HG03135 (cell line): Measurements from ENCODE around the gene PLAC9.

Experiments
- ATAC-seq: cut with Tn5 transposase; IDR thresholded peaks from one replicate; pipeline ENCODE4 v1.9.1; 2021; ENCODE audit warnings: mild to moderate bottlenecking, moderate library complexity; ENCODE audit not compliant: unreplicated experiment

PLAC9 gene

DNA sequence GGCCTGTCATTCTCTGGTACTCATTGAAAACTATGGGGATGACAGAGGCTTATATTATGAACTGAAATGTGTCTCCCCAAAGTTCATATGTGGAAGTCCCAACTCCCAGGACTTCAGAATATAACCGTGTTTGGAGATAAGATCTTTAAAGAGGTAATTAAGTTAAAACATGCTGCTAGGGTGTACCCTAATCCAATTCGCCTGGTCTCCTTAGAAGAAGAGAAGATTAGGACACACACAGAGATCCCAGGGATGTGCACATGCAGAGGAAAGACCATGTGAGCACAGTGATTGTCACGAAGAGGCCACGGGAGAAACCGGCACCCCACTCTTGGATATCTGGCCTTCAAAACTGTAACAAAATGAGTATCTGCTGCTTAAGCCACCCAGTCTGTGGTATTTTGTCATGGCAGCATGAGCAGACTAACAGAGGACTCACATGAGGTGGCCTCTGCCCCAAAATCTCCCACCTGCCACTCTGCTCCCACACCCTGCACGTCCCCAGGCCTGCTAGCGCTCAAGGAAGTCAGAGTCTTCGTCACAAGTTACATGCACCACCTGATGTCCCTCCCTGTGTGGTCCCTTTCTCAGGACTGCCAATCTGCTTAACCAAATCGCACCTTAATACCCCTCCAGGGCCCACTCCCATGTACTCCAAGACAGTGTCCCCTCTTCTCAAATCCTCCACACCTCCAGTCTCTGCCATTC is 26.8 kb downstream of the PLAC9 start:
- ATAC-seq, result no peak

DNA sequence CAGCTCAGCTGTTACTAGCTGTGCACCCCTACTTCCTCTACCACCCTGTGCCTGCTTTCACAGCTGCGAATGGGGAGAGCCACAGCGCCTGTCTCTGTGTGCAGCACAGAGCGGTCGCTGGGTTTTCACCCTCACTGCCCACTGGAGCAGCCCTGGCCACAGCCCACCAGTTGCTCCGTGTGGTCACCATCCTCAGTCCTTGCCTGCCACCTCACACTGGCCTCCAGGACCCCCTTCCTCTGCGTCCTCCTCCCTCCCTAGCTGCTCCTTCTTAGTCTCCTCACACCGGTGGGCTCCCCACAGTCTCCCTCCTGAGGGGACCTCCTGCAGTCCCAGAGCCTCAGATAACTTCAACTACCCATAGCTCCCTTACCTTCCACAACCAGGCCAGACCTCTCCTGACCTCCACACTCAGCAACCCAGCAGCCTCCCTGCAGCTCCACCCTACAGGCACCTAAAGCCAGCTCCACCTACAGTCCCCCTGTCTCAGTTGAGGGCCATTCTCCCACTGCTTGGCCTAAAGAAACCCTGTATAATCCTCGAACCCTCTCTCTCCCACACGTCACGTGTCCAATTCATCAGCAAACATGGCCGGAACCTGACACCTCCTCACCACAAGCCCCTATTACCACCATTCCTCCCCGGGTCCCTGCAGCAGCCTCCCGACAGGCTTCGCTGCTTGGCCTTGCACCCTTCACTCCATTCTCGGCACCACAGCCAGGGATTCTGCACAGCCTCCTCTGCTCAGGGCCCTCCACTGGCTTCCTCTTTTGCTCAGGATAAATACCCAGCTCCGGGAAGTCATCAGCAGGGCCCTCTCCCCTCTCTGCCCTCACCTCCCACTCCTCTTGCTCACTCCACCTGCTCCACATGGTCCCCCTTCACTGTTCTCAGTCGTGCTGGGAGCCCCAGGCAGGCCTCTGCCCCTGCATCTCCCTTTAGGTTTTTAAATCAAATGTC is 28.1 kb downstream of the PLAC9 start:
- no peak for ATAC-seq

DNA sequence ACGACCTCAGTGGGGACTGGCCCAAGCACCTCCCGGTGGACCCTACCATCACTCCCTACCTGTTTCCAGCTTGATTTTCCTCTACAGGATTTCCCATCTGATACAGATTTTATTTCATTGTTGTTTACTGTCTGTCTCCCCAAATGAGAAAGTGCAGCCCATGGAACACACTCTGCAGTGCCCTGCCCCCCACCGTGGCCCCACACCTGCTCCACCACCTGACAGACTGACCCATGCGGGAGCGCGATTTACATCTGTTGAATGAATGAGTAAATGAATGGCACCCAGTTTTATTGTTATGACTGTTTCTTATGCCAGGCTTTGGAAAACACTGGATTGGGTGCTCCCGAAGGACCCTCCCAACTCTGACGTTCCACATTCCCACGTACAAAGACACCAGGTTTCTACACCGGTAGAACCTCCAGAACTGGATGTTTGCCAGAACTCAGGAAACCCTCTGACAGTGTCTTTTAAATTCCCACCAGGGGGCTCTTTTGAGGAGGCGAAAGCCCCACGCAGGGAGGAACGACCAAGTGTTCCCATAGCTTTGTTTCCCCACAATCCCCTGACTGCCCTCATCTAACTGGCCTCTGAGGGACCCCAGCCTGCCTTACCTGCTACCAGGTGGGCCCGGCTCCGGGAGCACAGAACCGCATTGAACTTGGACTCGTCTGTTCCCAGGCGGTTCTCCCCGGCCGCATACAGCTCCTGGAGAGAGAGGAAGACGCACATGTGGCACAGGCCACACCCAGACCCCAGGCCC is 29.0 kb downstream of the PLAC9 start:
- no peak for ATAC-seq

DNA sequence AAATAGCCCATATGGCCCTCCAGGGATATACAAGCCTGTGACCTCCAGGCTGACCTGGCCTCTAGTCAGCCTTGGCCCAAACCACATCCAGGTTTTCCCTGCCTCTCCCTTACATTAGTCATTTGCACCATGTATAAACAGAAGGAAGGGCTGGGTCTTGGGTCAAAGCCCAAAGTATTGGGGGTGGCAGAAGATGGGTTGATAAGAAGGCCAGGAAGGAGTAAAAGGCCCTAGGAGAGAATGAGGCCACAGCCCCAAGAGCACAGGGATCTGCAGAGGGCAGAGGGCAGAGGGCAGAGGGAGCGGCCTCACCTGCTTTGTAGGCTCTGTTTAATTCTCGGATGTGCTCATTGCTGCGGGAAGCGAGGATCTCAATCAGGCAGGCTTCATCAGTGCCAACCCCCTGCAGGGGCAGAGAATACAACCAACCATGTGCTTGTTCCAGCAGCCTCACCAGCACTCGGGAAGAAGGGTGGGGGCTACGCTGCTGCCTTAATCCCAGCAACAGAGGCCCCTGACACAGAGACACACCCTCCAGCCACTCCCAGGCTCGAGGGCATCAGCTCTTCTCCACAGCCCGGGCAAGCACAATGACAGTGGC is 31.3 kb downstream of the PLAC9 start:
- no peak for ATAC-seq

DNA sequence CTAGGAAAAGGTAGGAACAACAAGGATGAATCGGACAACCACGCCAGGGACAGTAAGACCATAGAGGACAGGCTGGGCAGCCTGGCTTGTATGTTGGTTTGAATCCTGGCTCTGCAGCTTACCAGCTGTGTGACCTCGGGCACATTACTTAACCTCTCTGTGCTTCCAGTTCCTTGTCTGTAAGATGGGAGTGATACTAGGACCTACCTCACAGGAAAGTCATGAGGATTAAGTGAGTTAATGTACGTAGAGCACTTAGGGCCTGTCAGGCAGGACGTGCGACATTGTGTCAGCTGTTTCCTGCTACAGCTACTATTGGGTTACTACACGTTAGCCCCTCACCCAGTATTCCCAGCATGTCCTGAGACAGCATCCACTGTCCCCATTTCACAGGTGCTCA is 32.1 kb downstream of the PLAC9 start:
- no peak for ATAC-seq

DNA sequence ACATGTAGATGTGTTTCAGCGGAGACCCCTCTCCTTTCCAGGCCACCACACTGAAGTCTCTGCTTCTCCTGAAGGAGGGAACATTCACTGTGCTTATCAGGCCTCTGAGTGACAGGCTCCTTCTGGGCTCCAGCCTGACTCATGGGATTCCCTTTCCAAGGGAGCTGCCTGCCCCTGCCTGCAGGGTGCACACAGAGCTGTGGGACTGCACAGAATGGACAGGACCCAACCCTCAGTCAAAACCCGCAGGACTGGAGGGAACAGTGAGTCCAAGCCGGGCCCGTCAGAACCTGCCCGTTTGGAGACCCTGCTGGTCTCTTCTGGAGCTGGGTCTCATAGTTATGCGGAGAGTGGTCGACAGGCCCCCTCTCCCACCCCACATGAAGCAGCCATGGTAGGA is 32.6 kb downstream of the PLAC9 start:
- no peak for ATAC-seq

DNA sequence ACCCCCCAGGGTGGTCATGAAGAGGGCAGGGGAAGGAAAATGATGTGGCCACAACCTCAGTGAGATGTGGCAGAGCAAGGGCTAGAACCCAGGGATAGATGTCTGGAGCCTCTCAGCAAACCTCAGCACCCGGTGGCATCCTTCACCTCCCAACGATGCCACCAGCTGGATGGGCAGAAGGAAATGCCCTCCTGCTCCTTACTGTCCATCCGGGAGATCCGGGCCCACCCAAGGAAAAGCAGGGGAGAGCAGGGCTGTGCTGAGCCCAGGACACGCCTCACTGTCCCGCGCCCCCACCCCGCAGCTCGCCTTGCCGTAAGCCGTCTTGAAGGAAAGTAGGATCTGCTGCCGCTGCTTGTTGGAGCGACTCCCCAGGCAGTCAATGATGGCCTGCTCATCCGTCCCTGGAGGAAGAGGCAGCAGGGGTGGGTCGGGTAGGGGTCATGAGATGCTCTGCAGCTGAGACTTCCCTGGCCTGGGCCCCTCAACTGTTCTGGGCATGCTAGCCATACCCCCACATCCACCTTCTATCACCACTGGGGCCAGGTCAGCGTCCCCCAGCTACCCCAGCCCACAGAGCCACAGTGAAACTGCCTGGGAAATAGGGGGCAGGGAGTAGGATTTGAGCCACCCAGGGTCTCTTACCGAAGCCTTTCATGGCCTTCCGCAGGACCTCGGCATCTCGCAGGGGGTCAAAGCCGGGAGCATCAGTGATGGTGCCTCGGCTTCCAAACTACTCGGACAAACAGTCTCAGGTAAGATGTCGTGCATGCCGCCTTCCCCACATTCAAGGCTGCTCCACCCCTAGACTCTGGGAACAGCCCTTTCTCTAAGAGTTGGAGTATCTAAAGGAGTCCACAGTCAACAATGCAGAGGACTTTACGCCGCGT is 34.3 kb downstream of the PLAC9 start:
- no peak for ATAC-seq

DNA sequence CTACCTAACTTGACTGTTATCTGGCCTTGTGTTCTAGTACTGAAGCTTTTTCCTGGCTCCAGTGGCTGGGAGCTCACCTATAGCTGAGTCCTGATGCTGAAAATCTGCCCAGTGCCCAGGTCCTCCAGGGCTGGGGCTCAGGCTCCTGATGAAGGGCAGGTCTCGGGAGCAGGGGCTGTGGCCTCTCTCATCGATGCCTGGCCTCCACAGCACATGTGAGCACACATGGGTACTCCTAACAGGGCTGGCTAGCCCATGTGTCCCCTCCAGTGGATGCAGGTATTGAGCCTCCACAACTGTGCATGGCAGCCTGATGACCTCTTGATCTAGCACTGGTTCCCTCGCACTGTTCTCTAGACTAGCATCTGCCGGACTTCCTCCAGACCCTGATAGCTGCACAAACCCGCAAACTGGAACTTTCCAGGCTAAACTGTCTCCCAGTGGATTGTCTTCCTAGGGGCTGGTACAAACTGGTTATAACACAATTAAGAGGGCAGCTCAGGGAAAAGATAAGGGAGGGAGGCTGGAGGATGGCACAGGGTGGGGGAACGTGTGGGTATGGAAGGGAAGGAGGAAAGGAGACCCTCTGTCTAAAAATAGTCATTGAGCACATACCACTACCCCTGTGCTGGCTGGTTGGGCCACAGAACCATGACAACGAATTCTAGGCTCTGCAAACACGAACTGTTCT is 35.1 kb downstream of the PLAC9 start:
- no peak for ATAC-seq

DNA sequence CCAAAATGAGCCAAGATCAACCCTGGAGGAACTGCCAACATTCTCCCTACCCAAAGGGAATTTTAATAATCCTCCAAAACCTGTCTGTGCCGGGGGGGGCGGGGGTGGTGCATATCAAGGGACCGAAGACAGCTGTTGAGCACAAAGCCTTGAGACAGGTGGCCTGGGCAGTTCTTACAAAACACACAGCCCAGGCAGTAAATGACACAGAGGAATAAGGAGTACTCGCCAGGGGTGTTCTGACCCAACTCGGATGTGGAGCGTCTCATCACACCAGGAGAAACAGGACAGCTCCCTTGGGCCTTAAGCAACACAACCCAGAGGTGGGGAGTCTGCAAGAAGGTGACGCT is 35.6 kb downstream of the PLAC9 start:
- ATAC-seq, result no peak

DNA sequence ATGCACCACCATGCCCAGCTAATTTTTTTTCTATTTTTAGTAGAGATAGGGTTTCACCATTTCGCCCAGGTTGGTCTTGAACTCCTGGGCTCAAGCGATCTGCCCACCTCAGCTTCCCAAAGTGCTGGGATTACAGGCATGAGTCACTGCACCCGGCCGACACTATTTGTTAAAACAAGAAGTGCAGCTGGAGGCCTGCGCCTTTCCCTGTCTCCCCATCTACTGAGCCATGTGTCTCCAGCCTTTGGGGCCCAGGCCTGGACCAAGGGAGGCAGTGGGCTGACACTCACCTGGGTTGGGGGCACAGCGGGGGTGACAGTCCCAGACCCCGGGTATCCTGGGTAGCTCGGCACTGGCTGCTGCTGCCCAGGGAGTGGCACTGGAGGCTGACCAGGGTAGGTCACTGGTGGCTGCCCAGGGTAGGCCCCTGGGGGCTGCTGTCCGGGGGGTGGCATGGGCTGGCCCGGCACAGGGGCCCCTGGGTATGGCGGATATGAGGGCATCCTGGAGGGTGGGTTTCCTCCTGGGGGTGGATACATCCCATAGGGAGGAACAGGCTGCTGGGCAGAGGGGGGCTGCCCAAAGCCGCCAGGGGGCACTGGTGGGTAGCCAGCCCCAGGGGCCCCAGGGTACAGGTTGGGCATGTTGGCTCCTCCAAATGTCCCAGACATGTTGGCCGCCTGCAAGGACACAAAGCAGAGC is 36.3 kb downstream of the PLAC9 start:
- ATAC-seq, result no peak

DNA sequence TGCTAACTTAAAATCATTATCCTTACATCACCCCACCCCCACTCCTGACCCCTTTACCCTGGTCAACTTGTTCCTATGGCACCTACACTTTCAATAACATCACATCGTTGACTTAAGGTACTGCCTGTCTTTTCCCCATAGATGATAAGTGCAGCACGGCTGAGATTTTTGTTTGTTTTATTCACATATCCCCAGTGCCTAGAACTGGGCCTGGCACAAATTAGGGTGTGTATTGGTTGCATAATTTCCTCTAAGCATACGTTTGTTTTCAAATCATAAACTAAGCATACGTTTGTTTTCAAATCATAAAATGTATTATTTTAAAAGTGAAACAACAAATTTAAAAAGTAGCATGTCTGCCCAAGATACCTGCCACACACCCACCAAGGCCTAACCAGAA is 37.5 kb downstream of the PLAC9 start:
- ATAC-seq, result no peak

DNA sequence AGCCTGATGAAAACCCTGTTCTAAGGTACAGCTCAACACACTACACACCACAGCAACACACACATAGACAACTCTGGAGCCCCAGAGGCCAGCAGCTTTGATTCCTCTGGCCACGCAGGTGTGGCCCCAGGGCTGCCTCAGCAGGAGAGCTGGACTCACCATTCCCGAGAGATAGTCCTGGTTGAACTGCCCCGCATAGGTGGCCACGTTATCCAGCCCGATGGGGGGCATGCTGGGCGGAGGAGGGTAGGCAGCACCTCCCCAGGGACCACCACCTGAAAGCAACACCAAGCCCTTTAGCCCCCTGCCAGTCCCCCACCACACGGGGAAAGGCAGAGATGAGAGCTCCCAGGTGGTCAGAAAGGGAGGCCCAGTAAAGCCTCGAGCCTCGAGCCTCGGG is 38.1 kb downstream of the PLAC9 start:
- no peak for ATAC-seq

DNA sequence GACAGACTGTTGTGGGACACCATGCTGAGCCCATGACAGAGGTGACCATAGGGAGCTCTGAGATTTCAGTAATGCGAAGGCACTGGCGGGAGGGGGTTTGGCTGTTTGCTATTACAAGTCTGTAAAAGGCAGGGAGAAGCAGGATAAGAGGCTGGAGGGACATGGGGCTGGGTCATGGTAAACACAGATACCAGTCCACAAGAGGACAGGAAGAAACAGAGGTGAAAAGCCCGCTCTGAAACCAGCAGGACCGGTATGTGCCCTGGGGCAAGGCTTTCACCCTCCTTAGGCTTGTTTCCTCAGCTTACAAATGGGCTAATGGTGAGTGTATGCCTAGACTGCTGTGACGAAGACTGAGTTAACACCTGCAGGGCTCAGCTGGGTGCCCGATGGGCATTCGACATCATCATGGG is 38.7 kb downstream of the PLAC9 start:
- ATAC-seq, result no peak

DNA sequence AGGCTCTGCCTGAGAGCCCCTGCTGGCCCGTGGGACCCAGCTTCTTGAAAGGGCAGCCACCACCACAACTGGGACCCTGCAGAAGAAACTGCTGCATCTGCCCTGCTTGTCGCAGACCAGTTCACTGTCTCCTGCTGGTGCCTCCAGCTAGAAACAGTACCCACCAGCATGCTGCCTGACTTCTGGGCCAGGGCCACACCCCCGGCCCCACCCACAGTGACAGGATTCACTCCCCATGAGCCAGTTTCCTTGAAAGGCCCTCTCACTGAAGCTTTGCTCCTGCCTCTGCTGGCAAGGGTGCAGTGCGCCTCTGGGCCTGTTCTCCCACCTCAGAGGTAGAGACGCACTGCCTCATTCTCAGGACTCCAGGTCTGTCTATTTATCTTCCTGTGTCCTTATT is 40.4 kb downstream of the PLAC9 start:
- ATAC-seq, result no peak

DNA sequence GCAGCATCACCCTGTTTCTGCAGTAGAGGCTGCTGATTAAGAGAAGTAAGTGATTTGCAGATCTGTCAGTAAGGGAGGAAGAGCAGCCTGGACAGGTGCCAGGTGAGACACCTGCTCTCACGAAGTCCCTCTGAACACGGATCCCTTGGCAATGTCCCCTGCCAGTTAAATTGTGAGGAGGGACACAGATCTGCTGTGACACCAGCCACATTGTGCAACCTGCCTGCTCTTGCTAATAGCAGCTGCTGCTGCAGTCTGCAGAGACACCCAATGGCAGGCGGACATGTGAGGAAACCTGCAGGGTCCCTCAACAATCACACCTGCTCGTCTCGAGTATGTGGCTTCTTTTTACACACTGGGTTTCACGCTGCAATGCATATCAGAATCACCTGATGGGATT is 40.9 kb downstream of the PLAC9 start:
- ATAC-seq, result no peak

DNA sequence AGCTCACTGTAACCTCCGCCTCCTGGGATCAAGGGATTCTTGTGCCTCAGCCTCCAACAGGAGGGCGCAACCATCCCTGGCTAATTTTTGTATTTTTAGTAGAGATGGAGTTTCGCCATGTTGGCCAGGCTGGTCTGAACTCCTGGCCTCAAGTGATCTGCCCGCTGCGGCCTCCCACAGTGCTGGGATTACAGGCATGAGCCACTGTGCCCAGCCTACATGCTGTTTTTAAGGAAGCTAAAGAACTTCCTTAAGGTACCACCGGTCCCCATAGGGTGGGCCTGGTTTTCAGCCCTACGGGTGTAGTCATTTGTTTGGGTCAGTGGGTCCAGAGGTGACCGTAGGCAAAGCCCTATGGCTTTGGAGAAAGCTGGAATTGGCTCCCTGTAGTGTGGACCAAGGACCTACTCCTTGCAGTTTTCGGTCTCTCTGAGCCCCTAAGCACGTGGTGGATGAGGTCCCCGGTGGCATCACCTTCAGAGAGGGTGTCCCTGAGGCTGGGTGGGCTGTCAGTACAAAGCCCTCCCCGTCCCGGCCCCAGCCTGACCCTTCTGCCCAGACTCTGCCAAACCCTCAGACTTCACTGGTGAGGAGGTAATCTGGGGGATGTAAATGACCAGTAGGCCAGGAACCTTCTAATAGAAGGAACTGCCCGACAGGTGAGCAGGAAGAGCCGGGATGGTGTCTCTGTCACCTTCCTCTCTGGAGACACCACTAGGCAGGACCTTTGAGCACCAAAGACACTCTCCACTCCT is 42.3 kb downstream of the PLAC9 start:
- ATAC-seq, result no peak

DNA sequence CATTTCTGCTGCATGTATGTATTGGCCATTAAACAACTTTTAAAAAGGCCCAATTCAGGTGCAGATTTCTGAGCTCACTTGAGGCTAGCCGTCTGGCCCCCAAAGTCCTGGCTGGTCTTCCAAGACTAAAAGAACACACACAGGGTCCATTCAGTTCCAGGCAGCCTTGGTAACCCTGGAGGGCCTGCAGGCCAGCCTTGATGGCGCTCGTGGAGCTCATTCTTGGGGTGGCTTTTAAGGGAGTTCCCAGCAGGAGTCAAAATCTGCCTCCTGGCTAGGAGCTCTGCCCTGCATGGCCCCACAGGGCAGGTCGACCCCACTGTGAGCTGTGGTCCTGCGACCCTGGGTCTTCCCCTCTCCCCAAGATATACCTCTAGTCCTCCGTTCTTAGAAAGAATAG is 44.0 kb downstream of the PLAC9 start:
- no peak for ATAC-seq
